ENCODE results near the gene ALMS1.
"Not testable (repeated sequence)": the region's sequence is repeated elsewhere in the genome, so short reads cannot be mapped to it uniquely, and the experiment has no call there.

The ALMS1 gene

GRCh38 chr2:73594251-73594650 lies 208.6 kb downstream of the ALMS1 start:
- H3K4me3 Mint-ChIP-seq: no peak overlapping the region
- peaks cover 10% of the 10 kb centered on the region for H3K9me3 Mint-ChIP-seq

GRCh38 chr2:73601780-73602179 lies 216.1 kb downstream of the ALMS1 start:
- no peak for DNase-seq
- peaks cover 3% of the 10 kb centered on the region for H3K4me1 Mint-ChIP-seq

More at GRCh38 chr2:73594251-73594650, 208.6 kb downstream of the ALMS1 start:
- Mint-ChIP-seq H3K27me3 (no peaks in the 10 kb centered on the region), H3K4me1 (no peaks in the 10 kb centered on the region), H3K36me3 (ENCODE audit: low read depth) (peaks cover 7% of the 10 kb centered on the region), H3K27ac (no peak overlapping the region)
- ATAC-seq (no peak), DNase-seq (no peak)

GRCh38 chr2:73603099-73603588 lies 217.5 kb downstream of the ALMS1 start:
- H3K4me3 Mint-ChIP-seq, H3K4me1 Mint-ChIP-seq, H3K27me3 Mint-ChIP-seq, DNase-seq, H3K9me3 Mint-ChIP-seq: not testable (repeated sequence)
- Mint-ChIP-seq H3K27ac (peak overlapping the region; percentile 40), H3K36me3 (ENCODE audit: low read depth) (peaks cover 13% of the 10 kb centered on the region)
- ATAC-seq: peak; percentile 59

More at GRCh38 chr2:73601780-73602179, 216.1 kb downstream of the ALMS1 start:
- H3K9me3 Mint-ChIP-seq: no peaks in the 10 kb centered on the region
- H3K27me3 Mint-ChIP-seq: no peaks in the 10 kb centered on the region
- H3K36me3 Mint-ChIP-seq (ENCODE audit: low read depth): peaks cover 8% of the 10 kb centered on the region
- no peak for ATAC-seq
- H3K27ac Mint-ChIP-seq: no peak overlapping the region
- H3K4me3 Mint-ChIP-seq: no peak overlapping the region

GRCh38 chr2:73604589-73604988 lies 219.0 kb downstream of the ALMS1 start:
- peaks cover 13% of the 10 kb centered on the region for H3K36me3 Mint-ChIP-seq (ENCODE audit: low read depth)
- H3K9me3 Mint-ChIP-seq, H3K27me3 Mint-ChIP-seq, H3K27ac Mint-ChIP-seq, H3K4me3 Mint-ChIP-seq, DNase-seq, ATAC-seq, H3K4me1 Mint-ChIP-seq: not testable (repeated sequence)

- Mint-ChIP-seq H3K9me3 (no peaks in the 10 kb centered on the region), H3K36me3 (ENCODE audit: low read depth) (peaks cover 7% of the 10 kb centered on the region)
Measured at GRCh38 chr2:73610111-73610510, 224.5 kb downstream of the ALMS1 start.

GRCh38 chr2:73611193-73611592 lies 225.6 kb downstream of the ALMS1 start:
- Mint-ChIP-seq H3K27me3 (no peaks in the 10 kb centered on the region), H3K36me3 (ENCODE audit: low read depth) (peaks cover 5% of the 10 kb centered on the region), H3K4me3 (no peak overlapping the region), H3K9me3 (no peaks in the 10 kb centered on the region), H3K4me1 (peaks cover 18% of the 10 kb centered on the region), H3K27ac (no peak overlapping the region)
- no peak for DNase-seq
- no peak for ATAC-seq

More at GRCh38 chr2:73610111-73610510, 224.5 kb downstream of the ALMS1 start:
- ATAC-seq (no peak), DNase-seq (no peak)
- Mint-ChIP-seq H3K4me3 (no peak overlapping the region), H3K27me3 (no peaks in the 10 kb centered on the region), H3K4me1 (peaks cover 17% of the 10 kb centered on the region), H3K27ac (no peak overlapping the region)

GRCh38 chr2:73611867-73612266 lies 226.2 kb downstream of the ALMS1 start:
- no peak overlapping the region for H3K27ac Mint-ChIP-seq
- peaks cover 5% of the 10 kb centered on the region for H3K36me3 Mint-ChIP-seq (ENCODE audit: low read depth)
- ATAC-seq: no peak
- H3K4me1 Mint-ChIP-seq: peaks cover 18% of the 10 kb centered on the region
- DNase-seq: no peak
- H3K4me3 Mint-ChIP-seq: no peak overlapping the region
- H3K27me3 Mint-ChIP-seq: no peaks in the 10 kb centered on the region
- no peaks in the 10 kb centered on the region for H3K9me3 Mint-ChIP-seq

GRCh38 chr2:73614105-73614504 lies 228.5 kb downstream of the ALMS1 start:
- Mint-ChIP-seq H3K4me3 (no peak overlapping the region), H3K27me3 (no peaks in the 10 kb centered on the region), H3K9me3 (no peaks in the 10 kb centered on the region), H3K36me3 (ENCODE audit: low read depth) (no peaks in the 10 kb centered on the region), H3K4me1 (peaks cover 18% of the 10 kb centered on the region), H3K27ac (no peak overlapping the region)
- ATAC-seq (peak; percentile 92), DNase-seq (peak; percentile 10)

- H3K27me3 Mint-ChIP-seq: no peaks in the 10 kb centered on the region
- no peak for ATAC-seq
- H3K4me1 Mint-ChIP-seq: peaks cover 17% of the 10 kb centered on the region
- H3K36me3 Mint-ChIP-seq (ENCODE audit: low read depth): no peaks in the 10 kb centered on the region
- DNase-seq: no peak
- no peaks in the 10 kb centered on the region for H3K9me3 Mint-ChIP-seq
- no peak overlapping the region for H3K27ac Mint-ChIP-seq
- H3K4me3 Mint-ChIP-seq: no peak overlapping the region
Measured at GRCh38 chr2:73614997-73615396, 229.4 kb downstream of the ALMS1 start.

GRCh38 chr2:73619925-73620324 lies 234.3 kb downstream of the ALMS1 start:
- H3K4me3 Mint-ChIP-seq; H3K27me3 Mint-ChIP-seq; H3K9me3 Mint-ChIP-seq; DNase-seq; ATAC-seq; H3K4me1 Mint-ChIP-seq; H3K27ac Mint-ChIP-seq; H3K36me3 Mint-ChIP-seq (ENCODE audit: low read depth): not testable (repeated sequence)

GRCh38 chr2:73624036-73624435 lies 238.4 kb downstream of the ALMS1 start:
- H3K36me3 Mint-ChIP-seq (ENCODE audit: low read depth); H3K27ac Mint-ChIP-seq; H3K4me3 Mint-ChIP-seq; H3K4me1 Mint-ChIP-seq; H3K9me3 Mint-ChIP-seq; DNase-seq: not testable (repeated sequence)
- peak; percentile 64 for ATAC-seq
- peaks cover 12% of the 10 kb centered on the region for H3K27me3 Mint-ChIP-seq

- not testable (repeated sequence) for H3K36me3 Mint-ChIP-seq (ENCODE audit: low read depth); H3K4me3 Mint-ChIP-seq; ATAC-seq; H3K4me1 Mint-ChIP-seq; DNase-seq; H3K27ac Mint-ChIP-seq
- peaks cover 12% of the 10 kb centered on the region for H3K27me3 Mint-ChIP-seq
- peaks cover 12% of the 10 kb centered on the region for H3K9me3 Mint-ChIP-seq
Measured at GRCh38 chr2:73624625-73625024, 239.0 kb downstream of the ALMS1 start.

- H3K4me1 Mint-ChIP-seq, H3K27ac Mint-ChIP-seq, ATAC-seq: not testable (repeated sequence)
Measured at GRCh38 chr2:73626237-73626636, 240.6 kb downstream of the ALMS1 start.

GRCh38 chr2:73628493-73628892 lies 242.9 kb downstream of the ALMS1 start:
- peak; percentile 58 for ATAC-seq
- not testable (repeated sequence) for H3K27ac Mint-ChIP-seq; DNase-seq; H3K36me3 Mint-ChIP-seq (ENCODE audit: low read depth); H3K4me1 Mint-ChIP-seq; H3K4me3 Mint-ChIP-seq; H3K27me3 Mint-ChIP-seq
- peaks cover 13% of the 10 kb centered on the region for H3K9me3 Mint-ChIP-seq

More at GRCh38 chr2:73626237-73626636, 240.6 kb downstream of the ALMS1 start:
- H3K4me3 Mint-ChIP-seq; H3K36me3 Mint-ChIP-seq (ENCODE audit: low read depth); DNase-seq: not testable (repeated sequence)
- Mint-ChIP-seq H3K9me3 (peaks cover 13% of the 10 kb centered on the region), H3K27me3 (peaks cover 14% of the 10 kb centered on the region)

GRCh38 chr2:73630662-73631266 lies 245.1 kb downstream of the ALMS1 start:
- not testable (repeated sequence) for H3K27me3 Mint-ChIP-seq; DNase-seq; H3K36me3 Mint-ChIP-seq (ENCODE audit: low read depth); H3K27ac Mint-ChIP-seq; H3K4me1 Mint-ChIP-seq; H3K4me3 Mint-ChIP-seq
- ATAC-seq: peak; percentile 85
- peaks cover 13% of the 10 kb centered on the region for H3K9me3 Mint-ChIP-seq

Data from activated naive CD8-positive, alpha-beta T cell treated with anti-CD3 and anti-CD28 coated beads, Interleukin-2, amount 50 U/mL, for 24 hours (primary cell).